DMS79 treated with DMSO at 0.1 percent for 48 hours (cell line): ENCODE measurements around the gene GORAB.

Experiments
- DNase-seq: peaks from one replicate; lab custom pipeline; 2025; lab: John Stamatoyannopoulos, UW

The GORAB gene

GRCh38 chr1:170538687-170539086, 6.7 kb downstream of the GORAB start:
- DNase-seq: no peak

- DNase-seq: no peak
Measured at GRCh38 chr1:170539154-170539553, 7.2 kb downstream of the GORAB start.

- DNase-seq: no peak
Measured at GRCh38 chr1:170544624-170545023, 12.7 kb downstream of the GORAB start.

GRCh38 chr1:170545476-170545875, 13.5 kb downstream of the GORAB start:
- no peak for DNase-seq

GRCh38 chr1:170547255-170547654, 15.3 kb downstream of the GORAB start:
- no peak for DNase-seq

- no peak for DNase-seq
Measured at GRCh38 chr1:170548497-170548896, 16.5 kb downstream of the GORAB start.

GRCh38 chr1:170555370-170555769, 23.4 kb downstream of the GORAB start:
- no peak for DNase-seq

- no peak for DNase-seq
Measured at GRCh38 chr1:170556917-170557316, 25.0 kb downstream of the GORAB start.

- no peak for DNase-seq
Measured at GRCh38 chr1:170558731-170559130, 26.8 kb downstream of the GORAB start.

- no peak for DNase-seq
Measured at GRCh38 chr1:170559166-170559565, 27.2 kb downstream of the GORAB start.

GRCh38 chr1:170560681-170561285, 28.8 kb downstream of the GORAB start:
- no peak for DNase-seq

- no peak for DNase-seq
Measured at GRCh38 chr1:170562646-170563338, 30.8 kb downstream of the GORAB start.

- no peak for DNase-seq
Measured at GRCh38 chr1:170567214-170567613, 35.2 kb downstream of the GORAB start.

GRCh38 chr1:170568197-170568596, 36.2 kb downstream of the GORAB start:
- DNase-seq: no peak

GRCh38 chr1:170576980-170577379, 45.0 kb downstream of the GORAB start:
- no peak for DNase-seq

GRCh38 chr1:170578359-170578758, 46.4 kb downstream of the GORAB start:
- DNase-seq: no peak

- DNase-seq: no peak
Measured at GRCh38 chr1:170580636-170581440, 48.9 kb downstream of the GORAB start.

GRCh38 chr1:170583186-170583585, 51.2 kb downstream of the GORAB start:
- no peak for DNase-seq

GRCh38 chr1:170586321-170587252, 54.6 kb downstream of the GORAB start:
- DNase-seq: no peak

GRCh38 chr1:170587253-170587593, 55.3 kb downstream of the GORAB start:
- no peak for DNase-seq

GRCh38 chr1:170590921-170591705, 59.1 kb downstream of the GORAB start:
- no peak for DNase-seq
